GM19324 (cell line): ENCODE data around the gene CD99L2.
A peak's percentile ranks its signal among the peaks of the same experiment; 100 is the strongest.
"Not testable (repeated sequence)": the region's sequence is repeated elsewhere in the genome, so short reads cannot be mapped to it uniquely, and the experiment has no call there.

Source experiments
- ATAC-seq: cut with Tn5 transposase; IDR thresholded peaks from one replicate; pipeline ENCODE4 v1.9.1; 2021; ENCODE audit warnings: mild to moderate bottlenecking, moderate library complexity; ENCODE audit not compliant: unreplicated experiment, low FRiP score

Gene CD99L2

DNA sequence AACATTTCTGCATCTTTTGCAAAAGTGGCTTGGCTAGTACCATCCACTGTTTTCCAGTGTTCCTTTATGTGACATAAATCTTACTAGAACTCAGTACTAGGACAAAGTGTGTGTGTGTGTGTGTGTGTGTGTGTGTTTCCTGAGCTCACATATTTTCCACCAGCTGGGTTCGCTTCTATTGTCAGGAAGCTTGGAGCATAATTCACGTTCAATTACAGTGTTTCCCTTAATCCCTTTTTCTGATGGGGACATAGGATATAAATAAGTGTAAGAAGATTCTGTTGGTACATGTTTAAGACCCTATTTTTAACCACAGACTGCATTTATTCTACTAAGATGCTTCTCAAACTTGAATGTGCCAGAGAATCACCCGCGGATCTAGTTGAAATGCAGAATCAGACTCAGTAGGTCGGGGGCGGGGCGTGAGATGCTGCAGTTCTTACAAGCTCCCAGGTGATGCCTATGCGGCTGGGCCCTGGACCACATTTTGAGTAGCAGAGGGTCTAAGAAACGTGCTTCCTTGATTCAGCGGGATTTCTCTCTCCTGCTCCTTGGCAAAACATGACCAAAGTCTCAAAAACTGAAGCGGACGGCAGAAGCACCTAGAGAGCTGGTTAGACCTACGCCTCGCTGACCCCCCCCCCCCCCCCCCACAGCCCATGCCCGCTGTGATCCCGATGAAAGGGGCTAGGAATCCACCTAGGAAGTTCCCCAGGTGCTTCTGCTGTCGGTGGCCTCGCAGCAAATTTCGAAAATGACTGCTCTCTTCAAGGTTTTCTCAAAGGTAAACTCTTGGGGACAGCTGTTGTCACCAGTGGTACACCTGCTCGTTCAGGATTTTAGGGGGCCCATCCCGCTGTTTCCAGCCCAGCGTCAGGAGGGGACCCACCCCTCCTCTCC is 797 bp downstream of the CD99L2 start:
- ATAC-seq, result no peak

DNA sequence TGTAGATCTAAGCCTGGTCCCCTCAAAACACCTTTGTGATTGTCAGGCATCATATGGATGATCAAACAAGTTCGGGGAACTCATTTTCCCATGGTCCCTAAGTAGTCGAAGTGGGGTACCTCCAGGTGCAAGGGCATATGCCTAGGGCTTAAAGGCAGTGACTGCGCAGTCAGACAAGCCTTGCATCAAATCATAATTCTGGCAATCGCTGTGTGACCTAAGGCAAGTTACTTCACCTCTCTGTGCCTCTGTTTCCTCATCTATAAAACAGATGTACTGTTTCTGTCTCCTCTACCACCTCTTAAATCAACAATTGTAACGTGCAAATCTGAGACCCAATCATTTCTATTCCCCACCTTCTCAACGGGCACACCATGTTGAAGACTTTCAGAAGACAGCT is 1.8 kb downstream of the CD99L2 start:
- no peak for ATAC-seq

DNA sequence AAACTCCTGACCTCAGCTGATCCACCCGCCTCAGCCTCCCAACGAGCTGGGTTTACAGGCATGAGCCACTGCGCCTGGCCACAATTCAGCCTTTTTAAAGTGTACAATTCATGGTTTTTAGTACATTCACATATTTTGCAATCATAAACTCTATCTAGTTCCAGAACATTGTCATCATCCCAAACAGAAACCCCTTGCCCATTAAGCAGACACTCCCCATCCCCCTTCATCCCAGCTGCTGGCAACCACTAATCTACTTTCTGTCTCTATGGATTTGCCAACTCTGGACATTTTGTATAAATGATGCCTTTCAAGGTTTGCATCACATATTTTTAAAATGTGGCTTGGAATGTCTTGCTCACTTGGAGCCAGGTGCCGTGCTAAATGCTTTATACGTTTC is 4.5 kb downstream of the CD99L2 start:
- ATAC-seq, result no peak

DNA sequence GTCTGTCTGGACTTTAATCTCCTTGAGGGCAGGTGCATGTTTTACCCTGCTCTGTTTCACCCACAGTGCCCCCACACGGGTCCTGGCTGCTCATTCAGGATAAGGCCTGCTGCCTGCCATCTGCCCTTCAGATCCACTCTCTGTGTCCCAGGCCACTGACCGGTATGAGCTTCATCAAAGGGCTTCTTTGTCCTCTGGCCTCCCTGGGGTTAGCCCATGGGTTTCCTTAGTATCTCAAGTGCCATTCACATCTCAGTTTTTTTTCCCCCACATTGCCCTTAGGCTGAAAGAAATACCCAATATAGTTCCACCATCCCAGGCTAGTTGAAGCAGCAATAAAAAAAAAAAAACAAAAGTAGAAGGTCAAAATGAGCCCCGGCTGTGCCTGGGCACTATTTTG is 9.3 kb downstream of the CD99L2 start:
- no peak for ATAC-seq

DNA sequence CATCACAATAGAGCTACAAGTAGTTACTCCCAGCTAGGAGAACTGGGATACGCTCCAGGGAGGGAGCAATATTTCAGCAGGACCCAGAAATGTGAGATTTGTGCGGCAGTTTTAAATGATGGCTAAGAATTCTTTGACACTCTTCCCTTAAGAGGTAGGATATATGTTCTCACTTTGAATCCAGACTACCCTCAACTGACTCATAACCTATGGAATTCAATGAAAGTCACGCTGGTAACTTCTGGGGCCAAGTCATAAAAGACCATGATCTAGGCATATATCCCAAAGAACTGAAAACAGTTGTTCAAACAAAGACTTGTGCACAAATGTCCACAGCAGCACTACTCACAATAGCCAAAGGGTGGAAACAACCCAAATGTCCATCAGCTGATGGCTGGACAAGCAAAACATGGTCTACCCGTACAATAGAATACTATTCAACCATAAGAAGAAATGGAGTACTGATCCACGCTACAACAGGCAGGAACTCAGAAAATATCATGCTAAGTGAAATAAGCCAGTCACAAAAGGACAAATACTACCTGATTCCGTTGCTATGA is 10.5 kb downstream of the CD99L2 start:
- ATAC-seq, result no peak

DNA sequence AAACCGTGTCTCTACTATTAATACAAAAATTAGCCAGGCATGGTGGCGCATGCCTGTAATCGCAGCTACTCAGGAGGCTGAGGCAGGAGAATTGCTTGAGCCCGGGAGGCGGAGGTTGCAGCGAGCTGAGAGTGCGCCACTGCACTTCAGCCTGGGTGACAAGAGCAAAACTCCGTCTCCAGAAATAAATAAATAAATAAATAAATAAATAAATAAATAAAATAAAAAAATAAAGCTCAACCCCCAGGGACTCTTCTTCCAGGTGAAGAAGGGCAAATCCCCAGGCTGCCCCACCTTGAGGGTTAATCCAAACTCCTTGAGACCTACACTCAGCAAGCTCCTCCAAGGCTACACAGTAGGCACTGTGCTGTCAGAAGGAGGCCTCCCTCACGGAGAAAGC is 11.2 kb downstream of the CD99L2 start:
- ATAC-seq, result not testable (repeated sequence)

DNA sequence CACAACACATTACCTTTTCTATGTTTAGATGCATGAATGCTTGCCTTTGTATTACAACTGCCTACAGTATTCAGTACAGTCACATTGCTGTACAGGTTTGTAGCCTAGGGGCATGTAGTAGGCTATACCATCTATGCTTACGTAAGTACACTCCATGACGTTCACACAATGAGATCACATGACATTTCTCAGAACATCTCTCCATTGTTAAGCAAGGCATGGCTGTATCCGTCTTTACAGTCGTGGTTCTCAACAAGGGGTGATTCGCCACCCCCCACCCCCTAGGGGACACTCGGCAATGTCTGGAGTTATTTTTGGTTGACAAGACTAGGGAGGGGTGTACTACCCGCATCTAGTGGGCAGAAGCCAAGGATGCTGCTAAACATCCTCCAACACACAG is 12.1 kb downstream of the CD99L2 start:
- no peak for ATAC-seq

DNA sequence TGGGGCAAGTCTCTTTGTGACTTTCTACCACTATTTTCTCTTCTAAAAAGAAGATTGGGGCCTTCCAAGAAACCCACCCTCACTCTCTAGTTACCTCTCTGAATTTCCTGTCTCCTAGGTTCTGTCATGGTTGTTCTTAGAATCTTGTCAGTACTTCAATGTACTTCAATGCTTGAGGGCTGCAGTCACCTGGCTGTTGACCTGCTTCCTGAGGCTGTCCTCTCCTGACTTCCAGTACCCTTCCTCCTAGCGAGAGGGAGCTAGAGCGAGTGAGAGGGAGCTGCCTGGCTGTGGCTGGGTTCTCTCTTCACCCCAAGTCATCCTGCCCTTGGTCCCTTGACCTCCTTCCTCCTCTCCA is 17.7 kb downstream of the CD99L2 start:
- no peak for ATAC-seq

DNA sequence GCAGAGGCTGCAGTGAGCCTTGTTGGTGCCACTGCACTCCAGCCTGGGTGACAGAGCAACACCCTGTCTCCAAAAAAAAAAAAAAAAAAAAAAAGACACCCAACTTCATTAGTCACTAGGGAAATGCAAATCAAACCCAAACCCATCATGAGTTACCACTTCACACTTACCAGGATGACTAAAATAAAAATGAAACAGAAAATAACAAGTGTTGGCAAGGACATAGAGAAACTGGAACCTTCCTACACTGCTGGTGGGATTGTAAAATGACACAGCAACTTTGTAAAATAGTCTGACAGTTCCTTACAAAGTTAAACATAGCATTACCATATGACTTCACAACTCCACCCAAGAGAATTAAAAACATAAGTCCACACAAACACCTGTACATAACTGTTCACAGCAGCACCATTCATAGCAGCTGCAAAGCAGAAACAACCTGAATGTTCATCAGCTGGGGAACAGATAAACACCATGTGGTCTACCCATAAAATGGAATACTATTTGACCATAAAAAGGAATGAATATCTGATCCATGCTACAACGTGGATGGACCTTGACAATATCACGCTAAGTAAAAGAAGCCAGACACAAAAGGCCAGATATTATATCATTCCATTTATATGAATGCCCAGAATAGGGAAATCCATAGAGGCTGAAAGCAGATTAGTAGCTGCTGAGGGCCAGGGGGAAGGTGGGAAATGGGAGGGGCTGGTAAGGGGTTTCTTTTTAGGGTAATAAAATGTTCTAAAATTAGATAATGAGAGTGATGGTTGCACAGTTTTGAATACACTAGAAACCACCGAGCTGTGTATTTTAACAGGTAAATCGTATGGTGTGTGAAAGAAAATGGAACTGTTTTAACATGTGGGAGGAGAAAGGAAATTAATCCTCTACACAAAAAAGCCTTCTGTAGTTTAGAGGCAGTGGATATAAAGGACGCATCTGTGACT is 18.3 kb downstream of the CD99L2 start:
- ATAC-seq, result peak; percentile 76

DNA sequence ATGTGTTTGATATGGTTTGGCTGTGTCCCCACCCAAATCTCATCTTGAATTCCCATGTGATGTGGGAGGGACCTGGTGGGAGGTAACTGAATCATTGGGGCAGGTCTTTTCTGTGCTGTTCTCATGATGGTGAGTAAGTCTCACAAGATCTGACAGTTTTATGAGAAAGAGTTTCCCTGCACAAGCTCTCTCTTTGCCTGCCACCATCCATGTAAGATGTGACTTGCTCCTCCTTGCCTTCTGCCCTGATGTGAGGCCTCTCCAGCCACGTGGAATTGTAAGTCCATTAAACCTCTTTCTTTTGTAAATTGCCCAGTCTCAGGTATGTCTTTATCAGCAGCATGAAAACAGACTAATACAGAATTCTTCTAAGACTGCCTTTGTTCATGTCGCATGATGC is 22.8 kb downstream of the CD99L2 start:
- not testable (repeated sequence) for ATAC-seq

DNA sequence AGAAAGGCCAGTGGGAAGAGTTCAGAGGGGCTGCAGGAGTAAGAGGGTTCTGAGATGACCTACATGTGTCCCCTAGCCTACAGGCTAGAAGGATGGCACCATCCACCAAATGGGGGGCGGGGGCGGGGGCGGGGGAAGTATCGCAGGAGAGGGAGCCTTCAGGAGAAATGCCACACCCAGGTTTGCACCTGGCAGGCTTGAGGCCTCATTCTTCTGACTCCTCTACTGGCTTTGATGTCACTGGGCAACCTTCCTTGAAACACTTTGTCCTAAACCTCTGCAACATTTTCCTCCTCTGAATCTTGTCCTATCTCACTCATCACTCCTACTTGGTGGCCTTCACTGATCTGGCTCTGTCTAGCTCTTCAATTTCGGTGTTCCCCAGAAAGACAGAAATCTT is 24.0 kb downstream of the CD99L2 start:
- ATAC-seq, result no peak

DNA sequence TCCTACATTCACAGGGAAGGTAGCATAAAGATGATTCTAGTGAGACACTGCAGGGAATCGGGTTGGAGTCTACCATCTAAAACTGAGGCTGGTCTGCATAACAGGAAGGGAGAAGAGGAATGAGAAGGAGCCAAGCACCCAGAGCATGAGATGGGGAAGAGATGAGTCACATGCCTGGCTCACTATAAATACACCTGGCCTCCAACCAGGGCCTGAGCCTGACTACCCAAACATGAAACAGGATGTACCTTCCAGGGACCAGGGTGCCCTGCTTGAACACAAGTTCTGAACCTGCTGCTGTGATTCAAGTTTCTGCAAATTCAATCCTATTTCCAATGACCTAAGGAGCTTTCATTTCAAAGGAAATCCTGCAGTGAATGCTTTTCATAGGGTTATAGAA is 24.9 kb downstream of the CD99L2 start:
- no peak for ATAC-seq

DNA sequence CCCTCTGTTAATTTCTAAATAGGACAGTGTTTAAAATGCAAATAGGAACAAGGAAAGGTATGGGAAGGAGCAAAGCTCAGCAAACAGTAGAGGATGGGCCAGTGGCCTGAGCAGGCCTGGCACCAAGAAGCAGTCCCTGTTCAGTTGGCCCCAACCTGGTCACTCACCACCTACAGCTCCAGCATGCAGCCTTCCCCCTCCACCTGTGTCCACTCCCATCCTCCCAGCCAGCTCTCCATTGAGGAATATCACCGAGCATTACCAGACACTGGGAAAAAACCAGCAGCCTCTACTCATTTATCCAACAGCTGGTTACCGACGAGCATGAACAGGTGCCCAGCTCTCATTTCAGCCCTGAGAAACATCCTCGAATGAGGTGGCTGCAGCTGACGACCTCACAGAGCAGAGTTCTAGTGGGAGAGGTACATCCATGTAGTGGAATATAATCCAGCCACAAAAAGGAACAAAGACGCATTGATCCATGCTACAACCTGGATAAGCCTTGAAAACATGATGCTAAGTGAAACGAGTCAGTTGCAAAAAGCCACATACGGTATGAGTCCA is 25.6 kb downstream of the CD99L2 start:
- no peak for ATAC-seq

DNA sequence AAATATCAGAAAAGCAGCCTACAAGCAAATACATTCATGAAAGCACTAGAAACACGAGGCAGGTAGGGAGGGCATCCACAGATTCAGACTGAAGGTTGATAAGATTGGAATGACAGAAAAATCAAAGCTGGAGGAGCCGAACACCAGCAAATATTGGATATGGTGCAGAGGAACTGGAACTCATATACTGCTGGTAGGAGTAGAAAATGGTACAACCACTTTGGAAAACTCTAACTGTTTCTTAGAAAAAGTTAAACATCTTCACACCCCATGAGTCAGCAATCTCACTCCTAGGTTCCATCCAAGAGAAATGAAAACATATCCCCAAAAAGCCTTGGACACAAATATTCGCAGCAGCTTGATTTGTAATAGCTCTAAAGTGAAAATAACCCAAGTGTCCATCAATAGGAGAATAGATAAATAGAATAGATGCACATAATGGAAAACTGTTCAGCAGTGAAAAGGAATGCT is 27.1 kb downstream of the CD99L2 start:
- ATAC-seq, result no peak

DNA sequence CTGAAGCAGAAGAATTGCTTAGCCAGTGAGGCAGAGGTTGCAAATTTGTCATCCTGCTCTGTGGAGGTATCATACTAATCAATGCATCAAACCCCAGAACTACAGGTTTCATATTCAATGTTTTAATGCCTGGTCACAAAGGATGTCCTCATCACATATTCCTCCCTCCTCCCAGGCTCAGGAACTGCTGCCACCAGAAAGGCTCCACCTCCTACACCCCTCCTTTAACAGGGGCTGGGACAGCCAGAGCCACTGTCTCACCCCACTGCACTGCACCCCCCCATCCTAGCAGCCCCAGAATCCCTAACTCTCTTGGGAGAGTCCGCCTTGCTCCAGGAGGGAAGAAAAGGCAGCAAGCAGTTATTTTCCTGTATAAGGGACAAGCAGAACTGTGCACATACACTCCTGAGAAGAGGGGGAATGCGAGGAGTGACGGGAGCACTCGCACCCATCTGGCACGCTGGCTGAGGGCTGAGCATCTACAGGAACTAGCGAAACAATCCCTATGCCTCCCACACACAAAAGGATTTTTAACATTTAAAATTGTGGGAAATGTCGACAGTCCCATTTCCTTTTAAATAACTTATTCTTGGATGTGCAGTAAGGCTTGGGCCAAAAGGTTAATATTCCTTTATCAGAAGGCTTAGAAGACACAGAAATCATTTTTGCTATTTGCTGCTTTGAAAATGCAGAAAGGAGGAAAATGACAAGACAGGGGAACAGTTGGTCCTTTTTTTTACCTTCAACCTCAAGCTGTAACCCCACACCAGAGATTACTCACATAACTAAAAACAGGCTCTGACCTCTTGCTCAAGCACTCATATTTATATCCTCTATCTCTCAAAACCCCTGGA is 27.8 kb downstream of the CD99L2 start:
- ATAC-seq, result no peak

DNA sequence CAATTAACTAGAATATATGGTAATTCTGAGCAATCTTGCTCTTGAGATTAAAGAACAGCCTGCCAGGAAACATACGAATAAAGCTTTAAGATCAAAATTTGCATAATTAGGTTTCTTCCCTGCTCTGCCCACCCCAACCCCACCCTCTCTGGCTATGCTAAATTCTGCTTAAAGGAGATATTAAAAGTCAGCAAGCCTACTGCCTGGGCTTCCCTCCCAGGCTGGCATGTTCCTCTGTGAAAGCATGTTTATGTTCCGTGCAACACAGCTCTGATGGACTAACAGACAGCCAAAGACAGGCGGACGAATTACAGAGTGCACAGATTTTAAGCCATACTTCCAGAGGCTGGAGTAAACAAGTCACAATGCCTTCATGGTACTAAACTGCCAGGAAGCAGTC is 28.4 kb downstream of the CD99L2 start:
- ATAC-seq, result no peak

DNA sequence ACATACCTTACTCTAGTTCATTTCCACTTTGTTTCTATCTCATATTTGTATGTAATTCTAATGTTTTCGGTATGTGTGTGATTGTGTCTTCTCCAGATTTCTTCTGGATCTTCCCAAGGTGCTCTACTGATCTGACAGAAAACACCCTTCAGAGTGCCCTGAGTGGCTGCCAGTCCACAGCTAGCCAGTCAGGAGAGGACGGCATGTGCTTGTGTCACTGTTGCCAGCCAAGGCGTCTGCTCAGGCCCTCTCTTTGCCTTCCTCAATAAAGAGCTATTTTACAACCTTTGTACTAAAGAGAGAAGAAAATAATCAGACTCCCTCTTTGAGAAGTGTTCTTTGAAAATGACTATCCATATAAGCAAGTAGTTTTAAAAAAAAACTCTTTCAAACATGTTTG is 29.0 kb downstream of the CD99L2 start:
- no peak for ATAC-seq

DNA sequence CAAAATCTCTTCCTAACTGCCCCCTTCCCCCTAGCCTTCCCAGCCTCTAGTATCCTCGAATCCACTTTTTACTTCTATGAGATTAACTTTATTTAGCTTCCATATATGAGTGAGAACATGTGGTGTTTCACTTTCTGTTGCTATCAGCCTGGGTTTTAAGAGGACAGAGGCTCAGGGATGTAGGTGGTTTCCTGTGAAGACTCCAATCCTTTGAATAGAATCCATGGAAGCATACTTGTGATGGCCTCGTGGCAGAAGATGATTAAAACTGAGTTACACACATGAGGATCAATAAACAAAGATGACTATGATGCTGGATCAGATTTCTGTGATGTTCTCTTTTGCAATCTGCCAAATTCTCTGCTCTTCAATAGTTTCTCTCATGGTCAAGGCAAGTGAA is 29.8 kb downstream of the CD99L2 start:
- no peak for ATAC-seq

DNA sequence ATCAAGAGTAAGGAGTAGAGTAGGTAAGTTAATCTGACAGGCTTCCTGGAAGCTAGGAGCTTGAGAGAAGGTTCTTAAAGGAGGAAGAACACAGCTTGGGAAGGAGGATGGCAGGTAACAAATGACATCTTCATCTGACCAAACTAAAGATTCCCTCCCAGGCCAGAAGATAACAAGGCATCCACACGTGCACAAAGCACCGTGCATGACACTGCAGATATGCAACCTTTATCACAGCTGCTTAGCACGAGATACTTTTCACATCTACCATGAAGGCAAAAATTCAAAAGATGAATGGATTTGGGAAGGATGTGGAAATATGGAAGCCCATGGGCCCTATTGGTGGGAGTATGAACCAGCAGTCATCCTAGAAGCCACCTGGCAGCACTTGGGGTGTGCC is 34.3 kb downstream of the CD99L2 start:
- ATAC-seq, result no peak

DNA sequence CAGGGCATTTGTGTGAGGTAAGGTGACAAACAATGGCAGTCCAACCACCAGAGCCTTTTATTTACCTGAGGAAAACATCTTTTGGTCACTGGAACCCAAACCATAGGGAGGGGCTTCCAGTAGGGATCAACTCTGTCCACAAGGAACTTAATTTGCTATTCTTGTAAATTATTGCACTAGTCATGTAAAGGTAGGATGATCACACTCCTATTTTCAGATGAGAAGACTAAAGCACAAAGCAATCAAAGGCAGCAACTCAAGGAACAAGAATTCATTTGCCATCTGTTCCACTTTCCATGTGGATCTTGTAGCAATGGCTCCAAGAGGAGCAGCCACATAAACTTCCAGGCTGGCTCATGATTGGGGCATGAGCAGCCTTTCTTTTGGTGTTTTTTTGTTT is 35.3 kb downstream of the CD99L2 start:
- ATAC-seq, result no peak
